KMS-11 (cell line): ENCODE results near the gene PI4K2B.
"Not testable (repeated sequence)": the region's sequence is repeated elsewhere in the genome, so short reads cannot be mapped to it uniquely, and the experiment has no call there.

Experiments used
- H2AFZ ChIP-seq: fragments of 200-600 bp; sonication (generic); 2 replicates; pipeline ENCODE4 v1.6.1; 2016; ENCODE audit warnings: antibody characterized with exemption, mixed run types, low read depth
- H3K27ac ChIP-seq: fragments of 200-600 bp; sonication (generic); 2 replicates; pipeline ENCODE4 v1.6.1; 2016; ENCODE audit warnings: mild to moderate bottlenecking, mixed run types
- H3K27me3 ChIP-seq: fragments of 200-600 bp; sonication (generic); 2 replicates; pipeline ENCODE4 v1.6.1; 2017; ENCODE audit warnings: mild to moderate bottlenecking, low read depth, mixed run types, moderate library complexity; ENCODE audit not compliant: insufficient read depth
- H3K36me3 ChIP-seq: fragments of 200-600 bp; sonication (generic); 2 replicates; pipeline ENCODE4 v1.6.1; 2017; ENCODE audit warnings: mild to moderate bottlenecking, mixed run types; ENCODE audit not compliant: insufficient read depth
- H3K4me1 ChIP-seq: fragments of 200-600 bp; sonication (generic); 2 replicates; pipeline ENCODE4 v1.6.1; 2016; ENCODE audit warnings: mild to moderate bottlenecking, low read depth, mixed run types; ENCODE audit not compliant: poor library complexity, severe bottlenecking
- H3K4me2 ChIP-seq: fragments of 200-600 bp; sonication (generic); 2 replicates; pipeline ENCODE4 v1.7.0; 2016; ENCODE audit warnings: mild to moderate bottlenecking, mixed run types
- H3K4me3 ChIP-seq: fragments of 200-600 bp; sonication (generic); IDR thresholded peaks from 2 replicates; pipeline ENCODE4 v1.6.1; 2017; ENCODE audit warnings: low read depth, low read length, mixed read lengths; ENCODE audit not compliant: insufficient read depth
- H3K79me2 ChIP-seq: fragments of 200-600 bp; sonication (generic); 2 replicates; pipeline ENCODE4 v1.6.1; 2016; ENCODE audit warnings: low read depth, mixed run types; ENCODE audit not compliant: insufficient read depth
- H3K9ac ChIP-seq: fragments of 200-600 bp; sonication (generic); 2 replicates; pipeline ENCODE4 v1.6.1; 2016; ENCODE audit warnings: mild to moderate bottlenecking, mixed run types
- H4K20me1 ChIP-seq: fragments of 200-600 bp; sonication (generic); 2 replicates; pipeline ENCODE4 v1.6.1; 2016; ENCODE audit warnings: mild to moderate bottlenecking, mixed run types; ENCODE audit not compliant: insufficient read depth
- TF ChIP-seq, protein P1 (sequence below): fragments of 200-600 bp; sonication (generic); conservative IDR thresholded peaks from 2 replicates; pipeline ENCODE4 v1.6.1; 2017; ENCODE audit warnings: low read depth, mild to moderate bottlenecking, antibody characterized with exemption, low read length, moderate library complexity, mixed read lengths

The PI4K2B gene

DNA sequence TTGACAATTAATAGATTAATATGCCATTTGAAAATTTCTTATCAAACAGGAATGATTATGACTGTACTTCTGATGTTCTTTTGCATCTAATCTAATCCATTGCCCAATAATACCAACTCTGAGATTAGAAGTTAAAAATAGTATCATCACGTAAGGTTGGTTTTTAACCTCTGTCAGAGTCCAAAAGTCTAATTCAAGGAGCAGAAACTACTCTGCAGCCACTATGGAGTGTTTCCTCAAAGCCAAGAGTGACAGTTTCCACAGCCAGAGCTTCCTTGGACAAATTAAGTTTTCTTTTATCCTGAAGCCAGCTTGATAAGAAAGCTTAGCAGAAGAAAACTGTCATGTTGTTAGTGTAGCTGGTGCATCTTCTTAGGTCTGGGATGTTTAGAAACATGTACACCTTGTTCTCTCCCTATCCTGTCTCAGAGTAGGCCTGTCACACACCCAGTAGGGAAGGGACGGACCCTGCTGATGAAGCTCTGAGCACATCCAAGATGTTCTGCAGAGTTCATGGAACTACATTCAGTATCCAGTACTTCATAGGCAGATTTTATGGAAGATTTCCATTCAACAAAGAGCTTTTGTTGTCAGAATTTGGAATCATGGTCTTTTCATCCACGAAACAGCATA, 20.4 kb upstream of the PI4K2B start:
- H3K4me1 ChIP-seq: no peaks in the 10 kb centered on the region
- H3K36me3 ChIP-seq: no peaks in the 10 kb centered on the region
- H3K9ac ChIP-seq: no peak overlapping the region
- no peaks in the 10 kb centered on the region for H4K20me1 ChIP-seq
- no peak overlapping the region for H3K4me2 ChIP-seq
- H3K79me2 ChIP-seq: no peaks in the 10 kb centered on the region
- TF ChIP-seq, protein P1, sequence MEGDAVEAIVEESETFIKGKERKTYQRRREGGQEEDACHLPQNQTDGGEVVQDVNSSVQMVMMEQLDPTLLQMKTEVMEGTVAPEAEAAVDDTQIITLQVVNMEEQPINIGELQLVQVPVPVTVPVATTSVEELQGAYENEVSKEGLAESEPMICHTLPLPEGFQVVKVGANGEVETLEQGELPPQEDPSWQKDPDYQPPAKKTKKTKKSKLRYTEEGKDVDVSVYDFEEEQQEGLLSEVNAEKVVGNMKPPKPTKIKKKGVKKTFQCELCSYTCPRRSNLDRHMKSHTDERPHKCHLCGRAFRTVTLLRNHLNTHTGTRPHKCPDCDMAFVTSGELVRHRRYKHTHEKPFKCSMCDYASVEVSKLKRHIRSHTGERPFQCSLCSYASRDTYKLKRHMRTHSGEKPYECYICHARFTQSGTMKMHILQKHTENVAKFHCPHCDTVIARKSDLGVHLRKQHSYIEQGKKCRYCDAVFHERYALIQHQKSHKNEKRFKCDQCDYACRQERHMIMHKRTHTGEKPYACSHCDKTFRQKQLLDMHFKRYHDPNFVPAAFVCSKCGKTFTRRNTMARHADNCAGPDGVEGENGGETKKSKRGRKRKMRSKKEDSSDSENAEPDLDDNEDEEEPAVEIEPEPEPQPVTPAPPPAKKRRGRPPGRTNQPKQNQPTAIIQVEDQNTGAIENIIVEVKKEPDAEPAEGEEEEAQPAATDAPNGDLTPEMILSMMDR: no peak
- H2AFZ ChIP-seq: no peak overlapping the region
- H3K27ac ChIP-seq: no peak overlapping the region
- H3K27me3 ChIP-seq: no peaks in the 10 kb centered on the region
- no peak overlapping the region for H3K4me3 ChIP-seq

DNA sequence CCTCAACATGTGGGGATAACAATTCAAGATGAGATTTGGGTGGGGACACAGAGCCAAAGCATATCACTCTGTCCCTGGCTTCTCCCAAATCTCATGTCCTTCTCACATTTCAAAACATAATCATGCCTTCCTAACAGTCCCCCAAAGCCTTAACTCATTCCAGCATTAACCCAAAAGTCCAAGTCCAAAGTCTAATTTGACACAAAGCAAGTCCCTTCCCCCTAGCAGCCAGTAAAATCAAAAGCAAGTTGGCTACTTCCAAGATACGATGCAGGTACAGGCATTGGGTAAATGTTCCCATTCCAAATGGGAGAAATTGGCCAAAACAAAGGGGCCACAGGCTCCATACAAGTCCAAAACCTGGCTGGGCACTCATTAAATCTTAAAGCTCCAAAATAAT, 19.1 kb upstream of the PI4K2B start:
- H3K27ac ChIP-seq, H2AFZ ChIP-seq, H3K4me2 ChIP-seq, H3K4me3 ChIP-seq, H3K36me3 ChIP-seq, H3K79me2 ChIP-seq, H3K27me3 ChIP-seq, H4K20me1 ChIP-seq, H3K9ac ChIP-seq, H3K4me1 ChIP-seq: not testable (repeated sequence)

DNA sequence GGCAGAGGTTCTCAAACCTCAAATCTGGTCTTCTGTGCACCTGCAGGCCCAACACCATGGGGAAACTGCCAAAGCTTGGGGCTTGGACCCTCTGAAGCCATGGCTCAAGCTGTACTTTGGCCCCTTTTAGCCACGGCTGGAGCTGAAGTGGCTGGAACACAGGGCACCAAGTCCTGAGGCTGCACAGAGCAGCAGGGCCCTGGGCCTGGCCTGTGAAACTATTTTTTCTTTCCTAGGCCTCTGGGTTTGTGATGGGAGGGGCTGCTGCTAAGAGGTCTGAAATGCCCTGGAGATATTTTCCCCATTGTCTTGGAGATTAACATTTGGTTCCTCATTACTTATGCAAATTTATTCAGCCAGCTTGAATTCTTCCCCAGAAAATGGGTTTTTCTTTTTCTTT, 18.3 kb upstream of the PI4K2B start:
- Histone ChIP-seq H3K9ac (no peak overlapping the region), H4K20me1 (no peaks in the 10 kb centered on the region)
- TF ChIP-seq, protein P1: no peak

DNA sequence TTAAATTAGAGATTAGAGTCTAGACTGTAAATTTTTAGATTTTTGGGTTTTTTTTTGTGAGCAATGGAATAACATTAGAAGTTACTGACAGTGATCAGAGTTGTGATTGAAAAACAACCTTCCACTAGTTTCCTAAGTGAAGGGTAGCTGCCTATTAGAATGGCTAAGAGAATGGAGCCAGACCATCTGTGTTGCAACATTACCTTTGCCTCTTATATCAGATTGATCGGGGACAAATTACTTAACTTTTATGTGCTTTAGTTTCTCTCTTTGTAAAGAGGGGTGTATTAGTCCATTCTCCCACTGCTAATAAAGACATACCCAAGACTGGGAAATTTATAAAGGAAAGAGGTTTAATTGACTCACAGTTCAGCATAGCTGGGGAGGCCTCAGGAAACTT, 12.5 kb upstream of the PI4K2B start:
- Histone ChIP-seq H3K36me3 (no peaks in the 10 kb centered on the region), H3K4me3 (no peak overlapping the region)
- TF ChIP-seq, protein P1: no peak

More for the DNA sequence above, 18.3 kb upstream of the PI4K2B start:
- no peak overlapping the region for H3K4me2 ChIP-seq
- H3K4me1 ChIP-seq: no peaks in the 10 kb centered on the region
- H3K36me3 ChIP-seq: no peaks in the 10 kb centered on the region
- H3K4me3 ChIP-seq: no peak overlapping the region
- no peak overlapping the region for H3K27ac ChIP-seq
- no peak overlapping the region for H2AFZ ChIP-seq
- no peaks in the 10 kb centered on the region for H3K27me3 ChIP-seq
- H3K79me2 ChIP-seq: no peaks in the 10 kb centered on the region

DNA sequence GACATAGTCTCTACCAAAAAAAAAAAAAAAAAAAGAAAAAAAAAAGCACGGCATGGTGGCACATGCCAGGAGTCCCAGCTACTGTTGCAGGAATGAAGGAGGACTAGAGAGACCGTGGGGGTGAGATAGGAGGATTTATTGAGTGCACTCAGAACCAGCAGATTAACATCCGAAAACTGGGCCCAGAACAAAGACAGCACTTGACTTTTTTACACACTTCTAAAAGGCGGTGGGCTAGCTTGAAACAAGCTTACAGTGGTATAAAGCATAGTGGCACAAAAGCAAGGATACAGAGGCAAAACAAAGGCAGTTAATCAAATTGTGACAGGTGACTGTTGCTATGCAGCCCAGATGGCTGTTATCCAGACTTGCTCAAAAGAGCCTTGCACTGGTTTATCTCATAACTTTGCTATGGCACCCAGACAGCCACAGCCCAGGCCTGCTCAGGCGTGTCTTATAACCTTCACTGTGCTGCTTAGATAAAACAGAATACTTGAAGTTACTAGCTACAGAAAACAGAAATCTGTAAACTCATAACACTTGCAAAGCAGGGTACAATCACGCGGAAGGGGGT, 9.9 kb upstream of the PI4K2B start:
- Histone ChIP-seq H4K20me1 (no peaks in the 10 kb centered on the region), H3K36me3 (no peaks in the 10 kb centered on the region), H3K27ac (no peak overlapping the region), H3K4me2 (no peak overlapping the region), H2AFZ (no peak overlapping the region), H3K9ac (no peak overlapping the region), H3K4me1 (no peaks in the 10 kb centered on the region), H3K27me3 (no peaks in the 10 kb centered on the region), H3K79me2 (no peaks in the 10 kb centered on the region), H3K4me3 (no peak overlapping the region)
- TF ChIP-seq, protein P1: no peak

More for the DNA sequence above, 12.5 kb upstream of the PI4K2B start:
- no peak overlapping the region for H3K9ac ChIP-seq
- H3K4me2 ChIP-seq: no peak overlapping the region
- H3K4me1 ChIP-seq: no peaks in the 10 kb centered on the region
- no peaks in the 10 kb centered on the region for H3K79me2 ChIP-seq
- H4K20me1 ChIP-seq: no peaks in the 10 kb centered on the region
- H3K27me3 ChIP-seq: no peaks in the 10 kb centered on the region
- H2AFZ ChIP-seq: no peak overlapping the region
- H3K27ac ChIP-seq: no peak overlapping the region
